ENCODE measurements around the gene CCDC127. TPM values are rescaled to one million over a fixed set of nuclear protein-coding genes. Genes with fewer than 3 reads are reported as not detected.

Gene CCDC127
- total and polyA plus RNA-seq, 7 donors = 4.1 to 11.2 (median 7.0) TPM

GRCh38 chr5:157801-158200 lies 60.2 kb downstream of the CCDC127 start:
- ATAC-seq = no peak
- DNase-seq = no peak
- no peak for TF ChIP-seq CTCF (IDR thresholded peaks at IDR 0.05)
- intact Hi-C loops (cut with DNase I) = no loop called here
- Histone ChIP-seq H3K4me1 (no peaks in the 10 kb centered on the region), H3K4me3 (no peak overlapping the region), H3K9me3 (no peaks in the 10 kb centered on the region), H3K27me3 (ENCODE audit: insufficient read depth in 3 of 3, low read length in 2 of 3) (peaks cover 0 to 16% (median 9%) of the 10 kb centered on the region in 3 donors), H3K27ac (no peak overlapping the region), H3K36me3 (ENCODE audit: insufficient read depth in 1 of 2, low read depth in 1 of 2) (no peaks in the 10 kb centered on the region)
- 74 to 86% (median 77%) methylated on average over 10 to 11 of the region's 11 CpGs for WGBS, 3 donors

- no peaks in the 10 kb centered on the region for H3K4me1 ChIP-seq
- no peak for ATAC-seq
- H3K36me3 ChIP-seq (ENCODE audit: insufficient read depth in 1 of 2, low read depth in 1 of 2) = no peaks in the 10 kb centered on the region
- H3K9me3 ChIP-seq = no peaks in the 10 kb centered on the region
- intact Hi-C loops (cut with DNase I) = no loop called here
- H3K27me3 ChIP-seq (ENCODE audit: insufficient read depth in 3 of 3, low read length in 2 of 3) = peaks cover 0 to 16% (median 9%) of the 10 kb centered on the region in 3 donors
- TF ChIP-seq CTCF (IDR thresholded peaks at IDR 0.05) = no peak
- H3K27ac ChIP-seq = no peak overlapping the region
- H3K4me3 ChIP-seq = no peak overlapping the region
- DNase-seq = no peak
- WGBS, 3 donors = 92 to 93% (median 92%) methylated on average over 12 of the region's 12 CpGs
These were observed 60.7 kb downstream of the CCDC127 start for GRCh38 chr5:157126-157715.

GRCh38 chr5:156411-157072 lies 61.4 kb downstream of the CCDC127 start:
- intact Hi-C loops (cut with DNase I) = no loop called here
- Histone ChIP-seq H3K27me3 (ENCODE audit: insufficient read depth in 3 of 3, low read length in 2 of 3) (peaks cover 0 to 15% (median 9%) of the 10 kb centered on the region in 3 donors), H3K36me3 (ENCODE audit: insufficient read depth in 1 of 2, low read depth in 1 of 2) (no peaks in the 10 kb centered on the region), H3K4me3 (no peak overlapping the region), H3K9me3 (no peaks in the 10 kb centered on the region), H3K4me1 (no peaks in the 10 kb centered on the region), H3K27ac (no peak overlapping the region)
- ATAC-seq (no peak), DNase-seq (no peak)
- 78 to 86% (median 80%) methylated on average over 17 of the region's 17 CpGs for WGBS, 3 donors
- no peak for TF ChIP-seq CTCF (IDR thresholded peaks at IDR 0.05)

- DNase-seq = no peak
- H3K9me3 ChIP-seq = no peaks in the 10 kb centered on the region
- no peaks in the 10 kb centered on the region for H3K4me1 ChIP-seq
- H3K27ac ChIP-seq = no peak overlapping the region
- 70 to 77% (median 76%) methylated on average over 23 of the region's 23 CpGs for WGBS, 3 donors
- no peak overlapping the region for H3K4me3 ChIP-seq
- no peak for TF ChIP-seq CTCF (IDR thresholded peaks at IDR 0.05)
- intact Hi-C loops (cut with DNase I) = no loop called here
- H3K27me3 ChIP-seq (ENCODE audit: insufficient read depth in 3 of 3, low read length in 2 of 3) = peaks cover 0 to 9% (median 9%) of the 10 kb centered on the region in 3 donors
- no peak for ATAC-seq
- H3K36me3 ChIP-seq (ENCODE audit: insufficient read depth in 1 of 2, low read depth in 1 of 2) = no peaks in the 10 kb centered on the region
These were observed 62.1 kb downstream of the CCDC127 start for GRCh38 chr5:155651-156410.
